Endothelial cell of umbilical vein (primary cell): ENCODE results near the gene NCK2.

Source experiments
- CTCF ChIP-seq, 2 donors: IDR thresholded peaks; 1 replicate in 1 of 2; 2 replicates in 1 of 2; pipeline ENCODE4 v1.5.1; 2011; ENCODE audit warnings: low read length in 2 of 2, mild to moderate bottlenecking in 2 of 2, moderate library complexity in 2 of 2, control low read depth in 1 of 2, inconsistent platforms in 1 of 2, low read depth in 1 of 2; ENCODE audit not compliant: insufficient read depth in 1 of 2; ENCODE audit errors: extremely low read depth in 1 of 2
- EZH2 ChIP-seq: IDR thresholded peaks from 2 replicates; pipeline ENCODE4 v1.6.1; 2012; ENCODE audit warnings: borderline replicate concordance, low read depth, mild to moderate bottlenecking, moderate library complexity, low read length, inconsistent platforms; ENCODE audit not compliant: severe bottlenecking
- GATA2 ChIP-seq: IDR thresholded peaks from 2 replicates; pipeline ENCODE4 v1.7.0; 2011; ENCODE audit warnings: low read depth, mild to moderate bottlenecking, moderate library complexity, mixed read lengths, low read length; ENCODE audit not compliant: insufficient read length, insufficient read depth
- JUN ChIP-seq: IDR thresholded peaks from 2 replicates; pipeline ENCODE4 v1.6.1; 2011; ENCODE audit warnings: borderline replicate concordance, low read depth; ENCODE audit not compliant: insufficient read length, insufficient read depth
- MAX ChIP-seq: IDR thresholded peaks from 2 replicates; pipeline ENCODE4 v1.6.1; 2011; ENCODE audit not compliant: insufficient read depth, insufficient read length
- MYC ChIP-seq: IDR thresholded peaks from one replicate; pipeline ENCODE4 v1.6.1; 2011; ENCODE audit warnings: mild to moderate bottlenecking, low read depth, low read length
- POLR2A ChIP-seq: IDR thresholded peaks from 2 replicates; pipeline ENCODE4 v1.6.1; 2012; ENCODE audit warnings: low read depth, mild to moderate bottlenecking, control low read depth, low read length
- POLR2AphosphoS5 ChIP-seq: IDR thresholded peaks from 2 replicates; pipeline ENCODE4 v1.6.1; 2012; ENCODE audit warnings: low read depth, mild to moderate bottlenecking, control low read depth, low read length, moderate library complexity; ENCODE audit not compliant: insufficient read depth

- TF ChIP-seq CTCF (IDR thresholded peaks at IDR 0.05; ENCODE audit: extremely low read depth in 1 of 2, insufficient read depth in 1 of 2, low read depth in 1 of 2, low read length in 2 of 2) (no peak), POLR2AphosphoS5 (no peak), POLR2A (no peak), EZH2 (no peak), MAX (no peak), GATA2 (no peak), MYC (no peak), JUN (no peak)
Measured at GRCh38 chr2:105857076-105857740, 112.5 kb downstream of the NCK2 start.
